Suprapubic skin (tissue), 4 donors: Measurements from ENCODE around the gene MLST8.

Experiments
- CTCF ChIP-seq, 2 donors: fragments of 200-600 bp in 1 of 2; fragments of 450-650 bp in 1 of 2; sonication (generic) in 1 of 2; IDR thresholded peaks; one replicate each; pipeline ENCODE4 v1.5.1; 2016 to 2019; ENCODE audit warnings: antibody characterized with exemption in 2 of 2, mild to moderate bottlenecking in 1 of 2, moderate library complexity in 1 of 2
- POLR2A ChIP-seq, 2 donors: fragments of 450-650 bp; IDR thresholded peaks; one replicate each; pipeline ENCODE4 v1.6.1; 2017; ENCODE audit warnings: antibody characterized with exemption in 2 of 2, mild to moderate bottlenecking in 2 of 2, moderate library complexity in 2 of 2
- POLR2AphosphoS5 ChIP-seq, 3 donors: sonication (generic); formaldehyde crosslinking; IDR thresholded peaks; one replicate each; pipeline ENCODE4 v1.6.1; 2017; ENCODE audit warnings: antibody characterized with exemption in 3 of 3

DNA sequence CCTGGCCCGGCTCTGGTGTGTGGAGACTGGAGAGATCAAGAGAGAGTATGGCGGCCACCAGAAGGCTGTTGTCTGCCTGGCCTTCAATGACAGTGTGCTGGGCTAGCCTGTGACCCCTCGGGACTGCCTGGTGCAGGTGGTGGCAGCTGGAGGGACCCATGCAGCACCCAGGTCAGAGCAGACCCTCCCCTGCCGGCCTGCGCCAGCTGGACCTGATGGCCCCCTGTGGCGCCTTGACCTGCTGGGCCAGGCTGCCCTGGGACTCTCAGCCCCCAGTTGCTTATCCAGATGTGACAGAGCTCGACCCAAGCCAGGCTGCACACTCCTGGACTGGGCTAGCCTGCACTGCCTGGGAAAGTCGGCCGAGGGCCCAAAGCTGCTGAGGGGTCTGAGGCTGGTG is 3.5 kb downstream of the MLST8 start:
- TF ChIP-seq POLR2A (IDR thresholded peaks at IDR 0.05): no peak
- TF ChIP-seq CTCF (IDR thresholded peaks at IDR 0.05): no peak
- TF ChIP-seq POLR2AphosphoS5 (IDR thresholded peaks at IDR 0.05): no peak
